GM12801 (cell line): Measurements from ENCODE around the gene HOXA4.

ENCODE experiments used
- TF ChIP-seq, protein P1 (sequence below): IDR thresholded peaks from one replicate; pipeline ENCODE4 v1.5.1; 2011; ENCODE audit warnings: control low read depth; ENCODE audit not compliant: insufficient read length; ENCODE audit errors: extremely low read depth

The HOXA4 gene

GRCh38 chr7:27116031-27116961 lies 14.3 kb downstream of the HOXA4 start:
- TF ChIP-seq, protein P1, sequence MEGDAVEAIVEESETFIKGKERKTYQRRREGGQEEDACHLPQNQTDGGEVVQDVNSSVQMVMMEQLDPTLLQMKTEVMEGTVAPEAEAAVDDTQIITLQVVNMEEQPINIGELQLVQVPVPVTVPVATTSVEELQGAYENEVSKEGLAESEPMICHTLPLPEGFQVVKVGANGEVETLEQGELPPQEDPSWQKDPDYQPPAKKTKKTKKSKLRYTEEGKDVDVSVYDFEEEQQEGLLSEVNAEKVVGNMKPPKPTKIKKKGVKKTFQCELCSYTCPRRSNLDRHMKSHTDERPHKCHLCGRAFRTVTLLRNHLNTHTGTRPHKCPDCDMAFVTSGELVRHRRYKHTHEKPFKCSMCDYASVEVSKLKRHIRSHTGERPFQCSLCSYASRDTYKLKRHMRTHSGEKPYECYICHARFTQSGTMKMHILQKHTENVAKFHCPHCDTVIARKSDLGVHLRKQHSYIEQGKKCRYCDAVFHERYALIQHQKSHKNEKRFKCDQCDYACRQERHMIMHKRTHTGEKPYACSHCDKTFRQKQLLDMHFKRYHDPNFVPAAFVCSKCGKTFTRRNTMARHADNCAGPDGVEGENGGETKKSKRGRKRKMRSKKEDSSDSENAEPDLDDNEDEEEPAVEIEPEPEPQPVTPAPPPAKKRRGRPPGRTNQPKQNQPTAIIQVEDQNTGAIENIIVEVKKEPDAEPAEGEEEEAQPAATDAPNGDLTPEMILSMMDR = no peak

DNA sequence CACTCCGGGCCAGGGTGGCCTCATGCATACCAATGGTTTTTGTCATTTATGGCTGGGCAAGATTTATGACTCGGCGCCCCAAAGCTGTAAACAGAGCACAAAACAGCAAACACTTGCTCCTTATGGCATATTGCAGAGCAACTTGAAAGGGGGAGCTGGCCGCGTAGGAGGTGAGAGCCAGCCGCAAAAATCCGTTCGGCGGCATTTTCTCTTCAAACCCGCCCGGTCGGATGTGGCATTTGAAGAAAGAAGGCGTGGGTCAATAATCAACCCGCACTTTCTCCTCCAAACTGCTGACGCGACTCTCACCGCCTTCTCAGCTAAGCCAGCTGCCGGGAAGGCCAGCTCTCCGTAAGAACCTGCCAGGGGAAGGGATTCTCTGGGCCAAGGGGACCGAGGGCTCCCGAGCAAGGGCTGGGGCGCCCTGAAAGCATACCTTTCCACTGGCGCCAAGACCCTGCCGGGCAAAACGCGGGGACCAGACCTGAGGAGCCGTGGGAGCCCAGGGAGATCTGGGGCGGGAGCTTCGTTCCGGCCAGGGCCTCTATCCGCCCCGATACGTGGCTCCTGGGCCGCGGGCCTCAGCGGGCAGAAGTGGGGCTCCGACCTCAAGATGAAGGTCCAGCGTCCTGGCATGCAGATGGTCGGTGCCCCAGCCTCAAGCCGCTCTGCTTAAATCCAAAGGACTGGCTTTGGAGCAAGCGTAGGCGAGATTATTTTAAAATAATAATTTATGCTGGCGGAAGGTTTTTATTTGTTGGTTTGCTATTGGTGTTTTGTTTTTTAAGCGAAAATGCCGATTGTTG lies 15.1 kb downstream of the HOXA4 start:
- TF ChIP-seq, protein P1 = no peak

- TF ChIP-seq, protein P1 = no peak
Observed at GRCh38 chr7:27114881-27115220, 15.7 kb downstream of the HOXA4 start.

DNA sequence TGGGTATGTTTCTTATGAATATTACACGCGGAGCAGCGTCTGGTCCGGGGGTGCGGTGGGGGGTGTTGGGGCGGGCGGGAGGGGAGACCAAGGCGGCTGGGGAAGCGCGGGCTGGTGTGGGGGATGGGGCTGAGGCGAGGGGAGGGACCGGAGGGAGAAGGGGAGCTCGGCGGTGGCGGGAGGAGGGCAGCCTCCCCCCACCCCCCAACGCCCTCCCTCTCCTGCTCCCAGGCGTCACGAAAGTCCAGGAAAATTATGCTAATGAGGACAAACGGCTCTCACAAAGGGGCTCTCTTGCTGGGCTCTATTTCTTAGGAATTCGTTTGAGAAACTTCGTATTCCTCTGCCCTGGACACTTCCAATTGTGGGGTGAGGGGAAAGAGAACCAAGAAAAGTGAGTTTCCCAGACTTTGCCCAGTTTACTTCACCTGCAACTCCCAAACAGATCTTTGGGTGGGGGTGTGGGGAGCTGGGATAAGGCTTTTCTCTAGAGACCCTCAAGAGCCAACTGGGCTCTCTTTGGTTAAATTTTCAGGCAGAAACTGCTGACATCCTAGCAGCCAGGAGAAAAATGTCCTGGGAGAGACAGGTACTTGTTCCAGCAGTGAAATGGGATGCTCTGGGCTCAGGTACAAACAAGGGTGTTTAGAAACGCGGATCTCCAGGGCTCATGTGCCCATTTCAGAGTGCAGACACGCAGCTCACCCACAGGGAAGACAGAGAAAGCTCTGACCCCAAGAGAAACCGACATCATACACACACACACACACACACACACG lies 16.4 kb downstream of the HOXA4 start:
- TF ChIP-seq, protein P1 = no peak

DNA sequence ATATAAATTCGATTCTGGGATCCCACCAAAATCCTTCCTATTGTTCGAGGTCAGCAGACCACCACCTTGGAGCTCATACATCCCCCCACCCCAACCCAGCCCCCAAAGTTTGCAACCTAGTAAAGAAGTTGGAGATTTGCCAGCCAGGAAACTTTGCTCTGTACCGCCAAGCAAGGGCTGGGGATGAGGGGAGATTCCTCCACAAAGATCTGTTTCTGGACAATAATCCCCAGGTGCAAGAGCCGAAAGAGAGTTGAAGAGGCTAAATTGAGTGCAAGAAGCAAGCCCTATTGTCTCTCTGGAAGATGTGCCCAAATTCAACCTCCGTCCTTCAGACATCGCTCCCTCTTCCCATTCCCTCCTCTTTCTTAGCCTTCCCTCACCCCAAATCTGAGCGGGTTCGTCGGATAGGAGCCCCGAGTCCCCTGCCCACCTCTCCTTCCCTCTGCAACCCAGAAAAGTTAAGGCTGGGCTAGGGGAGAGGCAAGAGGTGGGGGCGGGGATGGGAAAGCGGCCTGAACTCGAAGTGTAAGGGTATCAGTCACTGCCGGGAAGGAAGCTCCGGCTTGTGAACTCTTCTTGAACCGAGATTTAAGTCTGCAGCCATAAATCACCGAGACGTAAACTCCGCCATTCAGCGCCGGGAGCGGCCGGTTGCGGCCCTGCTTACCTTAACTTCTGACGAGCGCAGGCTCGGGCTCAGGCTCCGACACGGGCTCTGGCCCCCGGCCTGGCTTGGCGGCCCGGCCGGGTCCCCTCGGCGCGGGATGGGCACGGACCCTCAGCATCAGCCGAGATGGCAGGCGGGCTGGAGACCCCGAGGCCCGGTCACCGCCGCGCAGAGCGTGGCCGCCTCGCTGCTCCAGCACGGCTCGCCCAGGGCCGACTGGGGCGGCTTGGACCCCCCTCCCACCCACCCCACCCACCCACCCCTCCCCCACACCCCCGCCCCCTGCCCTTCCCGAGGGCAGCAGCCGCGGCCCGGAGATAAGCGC lies 17.3 kb downstream of the HOXA4 start:
- TF ChIP-seq, protein P1 = no peak

DNA sequence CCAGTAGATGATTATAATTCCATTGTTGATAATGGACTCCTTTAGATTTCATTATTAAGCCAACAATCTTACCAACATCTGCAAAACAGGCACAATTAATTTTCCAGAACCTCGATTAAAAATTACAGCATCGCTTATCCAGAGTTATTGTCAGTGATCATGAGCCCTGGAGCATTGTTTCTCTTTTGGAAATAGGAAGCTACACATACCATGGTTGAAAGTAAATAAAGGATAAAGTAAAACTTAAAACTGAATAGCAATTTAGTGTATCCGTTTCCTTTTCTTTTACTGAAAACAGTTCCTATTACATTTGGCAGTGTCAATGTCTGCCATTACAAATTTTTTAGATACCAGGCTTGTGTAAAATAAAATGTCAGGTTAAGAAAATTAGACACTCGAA lies 18.2 kb downstream of the HOXA4 start:
- TF ChIP-seq, protein P1 = no peak
